Measurements from ENCODE around the gene DCST2.

Gene DCST2

GRCh38 chr1:155001675-155002463 is 31.7 kb downstream of the DCST2 start:
- peak overlapping the region; percentile 90 for H3K4me3 ChIP-seq (replicated peaks; ENCODE audit: low read depth, low read length)
- DNase-seq (ENCODE audit: low read depth): peak; percentile 99
- TF ChIP-seq, protein P1, sequence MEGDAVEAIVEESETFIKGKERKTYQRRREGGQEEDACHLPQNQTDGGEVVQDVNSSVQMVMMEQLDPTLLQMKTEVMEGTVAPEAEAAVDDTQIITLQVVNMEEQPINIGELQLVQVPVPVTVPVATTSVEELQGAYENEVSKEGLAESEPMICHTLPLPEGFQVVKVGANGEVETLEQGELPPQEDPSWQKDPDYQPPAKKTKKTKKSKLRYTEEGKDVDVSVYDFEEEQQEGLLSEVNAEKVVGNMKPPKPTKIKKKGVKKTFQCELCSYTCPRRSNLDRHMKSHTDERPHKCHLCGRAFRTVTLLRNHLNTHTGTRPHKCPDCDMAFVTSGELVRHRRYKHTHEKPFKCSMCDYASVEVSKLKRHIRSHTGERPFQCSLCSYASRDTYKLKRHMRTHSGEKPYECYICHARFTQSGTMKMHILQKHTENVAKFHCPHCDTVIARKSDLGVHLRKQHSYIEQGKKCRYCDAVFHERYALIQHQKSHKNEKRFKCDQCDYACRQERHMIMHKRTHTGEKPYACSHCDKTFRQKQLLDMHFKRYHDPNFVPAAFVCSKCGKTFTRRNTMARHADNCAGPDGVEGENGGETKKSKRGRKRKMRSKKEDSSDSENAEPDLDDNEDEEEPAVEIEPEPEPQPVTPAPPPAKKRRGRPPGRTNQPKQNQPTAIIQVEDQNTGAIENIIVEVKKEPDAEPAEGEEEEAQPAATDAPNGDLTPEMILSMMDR (IDR thresholded peaks at IDR 0.05; ENCODE audit: low read length, missing control alignments): peak; percentile 45

GRCh38 chr1:155001425-155001674 is 32.2 kb downstream of the DCST2 start:
- peak; percentile 27 for DNase-seq (ENCODE audit: low read depth)
- TF ChIP-seq, protein P1 (IDR thresholded peaks at IDR 0.05; ENCODE audit: low read length, missing control alignments): no peak
- H3K4me3 ChIP-seq (replicated peaks; ENCODE audit: low read depth, low read length): peak overlapping the region; percentile 90

DNA sequence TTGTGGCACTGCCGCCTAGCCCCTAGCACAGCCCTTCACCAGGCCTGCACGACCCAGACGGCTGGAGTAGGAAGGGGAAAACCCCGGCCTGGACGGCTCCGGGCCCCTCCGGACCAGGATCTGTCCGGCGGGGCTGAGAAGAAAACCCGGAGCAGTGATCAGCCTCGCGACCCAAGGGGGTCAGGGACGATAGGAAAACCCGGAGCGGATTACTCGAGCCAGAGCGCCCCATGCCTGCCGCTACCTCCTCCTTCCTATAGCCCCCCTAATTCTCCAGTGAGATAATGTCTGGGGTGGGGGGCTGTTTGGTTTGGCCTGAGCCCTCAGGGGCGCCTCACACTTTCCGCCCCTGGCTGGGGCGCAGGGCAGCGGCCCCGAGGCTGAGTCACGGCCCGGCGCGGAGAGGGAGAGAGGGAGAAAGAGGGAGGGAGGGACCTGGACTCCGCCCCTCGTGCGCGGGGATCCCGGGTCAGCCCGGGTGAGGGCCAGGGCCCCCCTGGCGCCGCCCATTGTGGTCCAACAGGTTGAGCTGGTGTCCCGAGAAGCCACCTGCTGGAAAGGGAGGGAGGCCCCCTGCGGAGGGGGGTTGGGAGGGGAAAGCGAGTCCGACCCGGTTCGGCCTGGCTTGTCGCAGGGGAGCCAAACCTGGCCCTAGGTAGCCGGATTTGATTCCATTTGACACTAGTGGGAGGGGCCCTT is 32.7 kb downstream of the DCST2 start:
- peak; percentile 83 for DNase-seq (ENCODE audit: low read depth)
- TF ChIP-seq, protein P1 (IDR thresholded peaks at IDR 0.05; ENCODE audit: low read length, missing control alignments): no peak
- H3K4me3 ChIP-seq (replicated peaks; ENCODE audit: low read depth, low read length): peak overlapping the region; percentile 90

- DNase-seq (ENCODE audit: low read depth): no peak
- peak overlapping the region; percentile 90 for H3K4me3 ChIP-seq (replicated peaks; ENCODE audit: low read depth, low read length)
- TF ChIP-seq, protein P1 (IDR thresholded peaks at IDR 0.05; ENCODE audit: low read length, missing control alignments): no peak
These were observed 33.2 kb downstream of the DCST2 start for GRCh38 chr1:155000411-155000725.

DNA sequence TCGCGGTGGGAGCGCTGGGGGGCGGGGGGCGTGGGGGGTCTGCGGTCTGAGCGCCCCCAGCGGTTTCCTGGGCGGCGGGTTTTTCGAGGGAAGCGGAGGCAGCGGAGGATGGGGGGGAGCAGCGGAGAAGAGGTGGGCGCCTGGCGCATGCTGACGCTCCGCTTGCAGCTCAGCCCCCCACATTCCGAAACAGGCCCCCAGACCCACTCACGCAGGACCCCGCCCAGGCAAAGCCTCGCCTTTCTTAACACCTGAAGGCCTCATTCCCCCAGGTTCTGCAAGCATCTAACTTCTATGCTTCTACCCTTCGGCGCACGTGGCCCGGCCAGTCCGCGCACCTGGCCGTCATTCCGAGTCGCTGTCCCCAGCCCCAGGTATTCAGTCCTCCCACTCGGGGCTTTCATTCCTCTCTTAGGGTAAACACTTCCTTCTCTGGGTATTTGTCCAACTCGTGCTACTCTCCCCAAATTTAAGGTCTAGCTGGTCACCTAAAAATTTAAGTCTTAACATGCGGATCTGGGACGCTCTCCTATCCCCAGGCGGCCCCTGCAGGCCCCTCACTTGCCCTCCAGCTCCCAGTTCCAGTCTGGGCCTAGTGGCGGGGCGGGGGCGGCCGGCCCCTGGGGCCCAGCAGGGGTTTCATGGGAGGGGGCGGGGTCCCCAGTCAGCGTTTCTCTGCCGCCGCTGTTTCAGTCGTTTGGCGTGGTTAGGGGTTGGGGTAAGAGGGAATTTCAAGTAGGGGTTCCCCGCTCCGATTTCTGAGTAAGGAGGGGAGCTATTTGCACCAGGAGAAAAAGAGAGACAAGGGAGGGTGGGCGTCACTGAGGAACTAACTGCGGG is 33.8 kb downstream of the DCST2 start:
- TF ChIP-seq, protein P1 (IDR thresholded peaks at IDR 0.05; ENCODE audit: low read length, missing control alignments): no peak
- no peak for DNase-seq (ENCODE audit: low read depth)
- H3K4me3 ChIP-seq (replicated peaks; ENCODE audit: low read depth, low read length): peak overlapping the region; percentile 90

DNA sequence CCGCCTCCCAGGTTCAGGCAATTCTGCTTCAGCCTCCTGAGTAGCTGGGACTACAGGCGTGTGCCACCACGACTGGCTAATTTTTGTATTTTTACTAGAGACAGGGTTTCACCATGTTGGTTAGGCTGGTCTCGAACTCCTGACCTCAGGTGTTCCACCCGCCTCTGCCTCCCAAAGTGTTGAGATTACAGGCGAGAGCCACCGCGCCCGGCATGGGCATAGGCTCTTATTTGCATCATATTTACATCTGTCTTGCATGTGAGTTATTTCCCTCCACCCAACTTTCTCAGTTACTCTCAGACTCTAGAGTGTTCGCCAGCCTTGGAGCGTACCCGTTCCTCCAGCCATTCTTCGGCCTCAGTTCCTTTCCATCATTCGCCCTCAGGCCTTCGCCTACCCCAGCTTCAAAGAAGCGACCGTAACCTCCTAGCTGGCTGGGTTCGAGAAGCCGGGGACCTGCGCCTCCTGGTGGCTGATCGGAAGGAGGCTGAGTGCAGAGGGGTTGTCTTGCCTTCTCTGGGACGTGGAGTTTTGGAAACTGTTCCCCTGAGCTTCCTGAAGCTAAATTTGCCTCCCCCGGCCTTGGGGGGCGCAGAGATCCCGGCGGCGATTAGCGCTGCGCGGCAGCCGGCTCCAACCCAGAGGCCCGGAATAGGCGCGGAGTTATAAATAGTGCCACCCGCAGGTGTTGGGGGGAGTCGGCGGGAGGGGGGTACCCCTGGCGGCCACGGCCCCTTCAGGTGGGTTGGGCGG is 34.6 kb downstream of the DCST2 start:
- TF ChIP-seq, protein P1 (IDR thresholded peaks at IDR 0.05; ENCODE audit: low read length, missing control alignments): peak; percentile 99
- DNase-seq (ENCODE audit: low read depth): peak; percentile 80
- H3K4me3 ChIP-seq (replicated peaks; ENCODE audit: low read depth, low read length): peak overlapping the region; percentile 23

Data from fibroblast of pulmonary artery (primary cell).